ENCODE data around the gene LRGUK. TPM values are rescaled to one million over a fixed set of nuclear protein-coding genes. Genes with fewer than 3 reads are reported as not detected.

LRGUK gene
- total and polyA plus RNA-seq, 12 donors: 0.14 to 1.9 (median 0.53) TPM

- TF ChIP-seq POLR2A (IDR thresholded peaks at IDR 0.05) (no peak), CTCF (IDR thresholded peaks at IDR 0.05) (no peak)
- no peak for DNase-seq
- no peak overlapping the region for H3K4me3 ChIP-seq
- H3K4me1 ChIP-seq (replicated peaks in 1 of 2): no peaks in the 10 kb centered on the region
- no peaks in the 10 kb centered on the region for H3K9me3 ChIP-seq (replicated peaks in 1 of 3)
- no peak overlapping the region for H3K27ac ChIP-seq
- H3K36me3 ChIP-seq (replicated peaks in 1 of 2): no peaks in the 10 kb centered on the region
- no peaks in the 10 kb centered on the region for H3K27me3 ChIP-seq
- intact Hi-C loops (cut with DNase I): no loop called here
- 79 to 96% (median 91%) methylated on average over 6 to 7 of the region's 7 CpGs for whole genome bisulfite sequencing, 4 donors
These were observed 74.6 kb downstream of the LRGUK start for GRCh38 chr7:134201569-134202261.

- DNase-seq: no peak
- Histone ChIP-seq H3K9me3 (replicated peaks in 1 of 3) (no peaks in the 10 kb centered on the region), H3K4me1 (replicated peaks in 1 of 2) (no peaks in the 10 kb centered on the region), H3K27me3 (no peaks in the 10 kb centered on the region), H3K36me3 (replicated peaks in 1 of 2) (no peaks in the 10 kb centered on the region), H3K27ac (no peak overlapping the region), H3K4me3 (no peak overlapping the region)
- TF ChIP-seq POLR2A (IDR thresholded peaks at IDR 0.05) (no peak), CTCF (IDR thresholded peaks at IDR 0.05) (no peak)
- WGBS, 4 donors: 84 to 89% (median 88%) methylated on average over 4 of the region's 4 CpGs
- intact Hi-C loops (cut with DNase I): no loop called here
These were observed 76.2 kb downstream of the LRGUK start for GRCh38 chr7:134203186-134203889.

- Histone ChIP-seq H3K4me1 (replicated peaks in 1 of 2) (no peaks in the 10 kb centered on the region), H3K27ac (no peak overlapping the region), H3K27me3 (no peaks in the 10 kb centered on the region), H3K9me3 (replicated peaks in 1 of 3) (no peaks in the 10 kb centered on the region), H3K36me3 (replicated peaks in 1 of 2) (no peaks in the 10 kb centered on the region), H3K4me3 (no peak overlapping the region)
- 88 to 91% (median 89%) methylated on average over 13 to 16 of the region's 16 CpGs for WGBS, 4 donors
- intact Hi-C loops (cut with DNase I): no loop called here
- no peak for DNase-seq
- TF ChIP-seq CTCF (IDR thresholded peaks at IDR 0.05) (no peak), POLR2A (IDR thresholded peaks at IDR 0.05) (no peak)
These were observed 82.3 kb downstream of the LRGUK start for GRCh38 chr7:134209322-134210015.

GRCh38 chr7:134210227-134210626 is 83.1 kb downstream of the LRGUK start:
- TF ChIP-seq CTCF (IDR thresholded peaks at IDR 0.05): no peak
- TF ChIP-seq POLR2A (IDR thresholded peaks at IDR 0.05): no peak
- intact Hi-C loops (cut with DNase I): no loop called here
- 91 to 93% (median 92%) methylated on average over 8 of the region's 8 CpGs for WGBS, 4 donors

More at GRCh38 chr7:134210227-134210626, 83.1 kb downstream of the LRGUK start:
- H3K27me3 ChIP-seq: no peaks in the 10 kb centered on the region
- H3K4me1 ChIP-seq (replicated peaks in 1 of 2): no peaks in the 10 kb centered on the region
- H3K4me3 ChIP-seq: no peak overlapping the region
- no peaks in the 10 kb centered on the region for H3K9me3 ChIP-seq (replicated peaks in 1 of 3)
- DNase-seq: no peak
- no peak overlapping the region for H3K27ac ChIP-seq
- H3K36me3 ChIP-seq (replicated peaks in 1 of 2): no peaks in the 10 kb centered on the region
